ENCODE measurements around the gene ERG. TPM values are rescaled to one million over a fixed set of nuclear protein-coding genes. Genes with fewer than 3 reads are reported as not detected.

Gene ERG
- total and polyA plus RNA-seq, 4 donors = 8.6 to 30.3 (median 21.0) TPM

GRCh38 chr21:38349977-38350376 is 148.3 kb downstream of the ERG start:
- DNase-seq = no peak
- 76 to 94% methylated on average over 2 of the region's 2 CpGs for WGBS, 2 donors
- H3K27ac ChIP-seq (ENCODE audit: low read depth in 1 of 2, low read length in 1 of 2) = no peak overlapping the region

GRCh38 chr21:38349111-38349746 is 149.0 kb downstream of the ERG start:
- no peak overlapping the region for H3K27ac ChIP-seq (ENCODE audit: low read depth in 1 of 2, low read length in 1 of 2)
- no peak for TF ChIP-seq CTCF (IDR thresholded peaks at IDR 0.05; ENCODE audit: control extremely low read depth, extremely low read depth)
- H3K36me3 ChIP-seq (ENCODE audit: control insufficient read depth in 4 of 4, insufficient read depth in 4 of 4, low read length in 4 of 4) = no peaks in the 10 kb centered on the region
- 56 to 81% methylated on average over 10 of the region's 10 CpGs for WGBS, 2 donors
- H3K9ac ChIP-seq (ENCODE audit: insufficient read depth in 1 of 2, low read length in 2 of 2) = no peak overlapping the region
- H3K4me1 ChIP-seq (ENCODE audit: control insufficient read depth in 5 of 5, insufficient read depth in 5 of 5, low read length in 5 of 5) = peaks cover 0 to 24% (median 11%) of the 10 kb centered on the region in 5 donors
- no peak for DNase-seq
- H3K27me3 ChIP-seq (ENCODE audit: control insufficient read depth in 3 of 3, insufficient read depth in 3 of 3, low read length in 2 of 3) = no peaks in the 10 kb centered on the region
- no peak for ATAC-seq (ENCODE audit: insufficient read depth, low FRiP score)
- no peaks in the 10 kb centered on the region for H3K9me3 ChIP-seq (ENCODE audit: control insufficient read depth in 4 of 4, insufficient read depth in 3 of 4, low read length in 3 of 4)
- no peak overlapping the region for H3K4me3 ChIP-seq

More at GRCh38 chr21:38349977-38350376, 148.3 kb downstream of the ERG start:
- H3K36me3 ChIP-seq (ENCODE audit: control insufficient read depth in 4 of 4, insufficient read depth in 4 of 4, low read length in 4 of 4) = no peaks in the 10 kb centered on the region
- H3K27me3 ChIP-seq (ENCODE audit: control insufficient read depth in 3 of 3, insufficient read depth in 3 of 3, low read length in 2 of 3) = no peaks in the 10 kb centered on the region
- no peak for TF ChIP-seq CTCF (IDR thresholded peaks at IDR 0.05; ENCODE audit: control extremely low read depth, extremely low read depth)
- no peaks in the 10 kb centered on the region for H3K9me3 ChIP-seq (ENCODE audit: control insufficient read depth in 4 of 4, insufficient read depth in 3 of 4, low read length in 3 of 4)
- no peak overlapping the region for H3K9ac ChIP-seq (ENCODE audit: insufficient read depth in 1 of 2, low read length in 2 of 2)
- peaks cover 0 to 24% (median 8%) of the 10 kb centered on the region in 5 donors for H3K4me1 ChIP-seq (ENCODE audit: control insufficient read depth in 5 of 5, insufficient read depth in 5 of 5, low read length in 5 of 5)
- no peak for ATAC-seq (ENCODE audit: insufficient read depth, low FRiP score)
- H3K4me3 ChIP-seq = no peak overlapping the region

GRCh38 chr21:38346286-38346685 is 152.0 kb downstream of the ERG start:
- no peaks in the 10 kb centered on the region for H3K36me3 ChIP-seq (ENCODE audit: control insufficient read depth in 4 of 4, insufficient read depth in 4 of 4, low read length in 4 of 4)
- 71 to 72% methylated on average over 5 of the region's 5 CpGs for WGBS, 2 donors
- TF ChIP-seq CTCF (IDR thresholded peaks at IDR 0.05; ENCODE audit: control extremely low read depth, extremely low read depth) = no peak
- H3K4me3 ChIP-seq = no peak overlapping the region
- ATAC-seq (ENCODE audit: insufficient read depth, low FRiP score) (no peak), DNase-seq (no peak)
- peaks cover 0 to 27% (median 14%) of the 10 kb centered on the region in 5 donors for H3K4me1 ChIP-seq (ENCODE audit: control insufficient read depth in 5 of 5, insufficient read depth in 5 of 5, low read length in 5 of 5)
- H3K9ac ChIP-seq (ENCODE audit: insufficient read depth in 1 of 2, low read length in 2 of 2) = no peak overlapping the region
- no peaks in the 10 kb centered on the region for H3K9me3 ChIP-seq (ENCODE audit: control insufficient read depth in 4 of 4, insufficient read depth in 3 of 4, low read length in 3 of 4)
- no peaks in the 10 kb centered on the region for H3K27me3 ChIP-seq (ENCODE audit: control insufficient read depth in 3 of 3, insufficient read depth in 3 of 3, low read length in 2 of 3)
- H3K27ac ChIP-seq (ENCODE audit: low read depth in 1 of 2, low read length in 1 of 2) = no peak overlapping the region

- Histone ChIP-seq H3K9me3 (ENCODE audit: control insufficient read depth in 4 of 4, insufficient read depth in 3 of 4, low read length in 3 of 4) (no peaks in the 10 kb centered on the region), H3K4me1 (ENCODE audit: control insufficient read depth in 5 of 5, insufficient read depth in 5 of 5, low read length in 5 of 5) (peaks cover 0 to 16% (median 7%) of the 10 kb centered on the region in 5 donors), H3K27ac (ENCODE audit: low read depth in 1 of 2, low read length in 1 of 2) (no peak overlapping the region), H3K36me3 (ENCODE audit: control insufficient read depth in 4 of 4, insufficient read depth in 4 of 4, low read length in 4 of 4) (no peaks in the 10 kb centered on the region), H3K4me3 (no peak overlapping the region), H3K9ac (ENCODE audit: insufficient read depth in 1 of 2, low read length in 2 of 2) (no peak overlapping the region), H3K27me3 (ENCODE audit: control insufficient read depth in 3 of 3, insufficient read depth in 3 of 3, low read length in 2 of 3) (no peaks in the 10 kb centered on the region)
- DNase-seq (peak; percentile 54 to 83 (median 55)), ATAC-seq (ENCODE audit: insufficient read depth, low FRiP score) (peak; percentile 83)
- 40 to 58% methylated on average over 6 of the region's 6 CpGs for WGBS, 2 donors
- no peak for TF ChIP-seq CTCF (IDR thresholded peaks at IDR 0.05; ENCODE audit: control extremely low read depth, extremely low read depth)
These were observed 154.6 kb downstream of the ERG start for GRCh38 chr21:38343691-38344090.
